SU-DHL-6 (cell line): ENCODE results near the gene PRR5.

Source experiments
- H2AFZ ChIP-seq: fragments of 200-600 bp; sonication (generic); 2 replicates; pipeline ENCODE4 v1.6.1; 2014; ENCODE audit warnings: low read depth, mild to moderate bottlenecking, moderate library complexity, mixed read lengths, antibody characterized with exemption, low read length; ENCODE audit not compliant: severe bottlenecking
- H3F3A ChIP-seq: fragments of 200-600 bp; shearing (Covaris generic); 2 replicates; pipeline ENCODE4 v1.6.0; 2016; ENCODE audit warnings: antibody characterized with exemption, mild to moderate bottlenecking; ENCODE audit not compliant: insufficient read depth
- H3K27ac ChIP-seq: fragments of 200-600 bp; sonication (generic); 2 replicates; pipeline ENCODE4 v1.5.1; 2016; ENCODE audit warnings: low read depth, mild to moderate bottlenecking, low read length, moderate library complexity, mixed read lengths
- H3K27me3 ChIP-seq: fragments of 200-600 bp; sonication (generic), shearing (Covaris generic); 2 replicates; pipeline ENCODE4 v1.6.0; 2014; ENCODE audit warnings: mild to moderate bottlenecking, low read length
- H3K36me3 ChIP-seq: fragments of 200-600 bp; sonication (generic); 2 replicates; pipeline ENCODE4 v1.6.1; 2014; ENCODE audit warnings: mild to moderate bottlenecking, low read length, mixed read lengths
- H3K4me2 ChIP-seq: fragments of 300-600, 200-600 bp; shearing (Covaris generic), sonication (generic); 2 replicates; pipeline ENCODE4 v1.6.0; 2014; ENCODE audit warnings: low read length, low read depth, mild to moderate bottlenecking; ENCODE audit not compliant: poor library complexity, severe bottlenecking
- H3K4me3 ChIP-seq: fragments of 200-600 bp; sonication (generic); 2 replicates; pipeline ENCODE4 v1.5.1; 2014; ENCODE audit warnings: antibody characterized with exemption, low read length, mild to moderate bottlenecking, mixed read lengths; ENCODE audit not compliant: insufficient read depth, poor library complexity, severe bottlenecking
- H3K79me2 ChIP-seq: fragments of 200-600 bp; sonication (generic); 2 replicates; pipeline ENCODE4 v1.6.1; 2014; ENCODE audit warnings: mild to moderate bottlenecking, low read length, moderate library complexity; ENCODE audit not compliant: insufficient read depth
- H3K9ac ChIP-seq: fragments of 200-600 bp; sonication (generic); 2 replicates; pipeline ENCODE4 v1.7.0; 2014; ENCODE audit warnings: mild to moderate bottlenecking, low read length
- H3K9me2 ChIP-seq: fragments of 200-600 bp; sonication (generic); replicated peaks from 2 replicates; pipeline ENCODE4 v1.6.1; 2014; ENCODE audit warnings: low read length; ENCODE audit not compliant: insufficient read depth
- H3K9me3 ChIP-seq: fragments of 200-600 bp; sonication (generic); 2 replicates; pipeline ENCODE4 v1.6.1; 2014; ENCODE audit warnings: low read length, mixed read lengths; ENCODE audit not compliant: insufficient read depth
- H4K20me1 ChIP-seq: fragments of 200-600 bp; sonication (generic); 2 replicates; pipeline ENCODE4 v1.6.1; 2014; ENCODE audit warnings: low read depth, mild to moderate bottlenecking, antibody characterized with exemption, low read length, moderate library complexity, mixed read lengths
- EZH2phosphoT487 ChIP-seq: fragments of 200-600 bp; sonication (generic), shearing (Covaris generic); conservative IDR thresholded peaks from 2 replicates; pipeline ENCODE4 v1.6.1; 2018; ENCODE audit warnings: mild to moderate bottlenecking, antibody characterized with exemption, low read length, moderate library complexity, mixed read lengths
- TF ChIP-seq, protein P1 (sequence below): fragments of 200-600 bp; sonication (generic); IDR thresholded peaks from one replicate; pipeline ENCODE4 v1.5.1; 2017; ENCODE audit warnings: antibody characterized with exemption, mild to moderate bottlenecking, low read length, moderate library complexity; ENCODE audit not compliant: insufficient read depth, poor library complexity, severe bottlenecking

The PRR5 gene

DNA sequence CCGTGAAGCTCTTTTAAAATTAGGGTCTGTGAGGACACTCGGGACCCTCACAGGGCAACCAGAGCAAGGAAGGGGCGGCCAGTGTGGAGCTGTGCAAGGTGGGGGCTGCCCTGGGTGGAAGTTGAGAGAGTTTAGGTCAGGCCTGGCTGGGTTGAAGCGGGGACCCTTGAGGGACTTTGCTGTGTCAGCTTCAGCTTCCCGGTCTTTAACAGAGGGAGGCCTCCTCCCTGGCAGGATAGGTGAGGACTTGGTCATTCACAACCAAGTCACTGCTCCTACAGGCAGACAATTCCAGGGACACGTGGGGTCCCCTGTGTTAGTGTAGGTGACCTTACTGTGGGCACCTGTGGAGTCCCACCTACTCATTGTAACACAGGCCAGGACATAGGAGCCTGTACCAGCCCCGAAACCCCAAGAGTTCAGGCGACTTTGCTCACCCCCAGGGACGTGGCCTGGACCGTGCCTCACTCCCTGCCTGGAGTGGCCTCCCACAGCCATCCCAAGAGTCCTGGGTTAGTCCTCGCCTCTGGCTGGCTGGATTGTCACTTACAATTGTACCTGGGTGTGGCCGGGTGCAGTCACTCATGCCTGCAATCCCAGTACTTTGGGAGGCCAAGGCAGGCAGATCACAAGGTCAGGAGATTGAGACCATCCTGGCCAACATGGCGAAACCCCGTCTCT is 31.6 kb downstream of the PRR5 start:
- H4K20me1 ChIP-seq = no peaks in the 10 kb centered on the region
- no peak overlapping the region for H3K9ac ChIP-seq
- H2AFZ ChIP-seq = no peak overlapping the region
- H3K9me2 ChIP-seq = no peaks in the 10 kb centered on the region
- no peaks in the 10 kb centered on the region for H3K36me3 ChIP-seq
- no peaks in the 10 kb centered on the region for H3K27me3 ChIP-seq
- H3K9me3 ChIP-seq = no peaks in the 10 kb centered on the region
- no peak overlapping the region for H3K27ac ChIP-seq
- H3K79me2 ChIP-seq = no peaks in the 10 kb centered on the region
- no peak overlapping the region for H3K4me3 ChIP-seq
- H3F3A ChIP-seq = no peaks in the 10 kb centered on the region
- no peak overlapping the region for H3K4me2 ChIP-seq
- TF ChIP-seq, protein P1, sequence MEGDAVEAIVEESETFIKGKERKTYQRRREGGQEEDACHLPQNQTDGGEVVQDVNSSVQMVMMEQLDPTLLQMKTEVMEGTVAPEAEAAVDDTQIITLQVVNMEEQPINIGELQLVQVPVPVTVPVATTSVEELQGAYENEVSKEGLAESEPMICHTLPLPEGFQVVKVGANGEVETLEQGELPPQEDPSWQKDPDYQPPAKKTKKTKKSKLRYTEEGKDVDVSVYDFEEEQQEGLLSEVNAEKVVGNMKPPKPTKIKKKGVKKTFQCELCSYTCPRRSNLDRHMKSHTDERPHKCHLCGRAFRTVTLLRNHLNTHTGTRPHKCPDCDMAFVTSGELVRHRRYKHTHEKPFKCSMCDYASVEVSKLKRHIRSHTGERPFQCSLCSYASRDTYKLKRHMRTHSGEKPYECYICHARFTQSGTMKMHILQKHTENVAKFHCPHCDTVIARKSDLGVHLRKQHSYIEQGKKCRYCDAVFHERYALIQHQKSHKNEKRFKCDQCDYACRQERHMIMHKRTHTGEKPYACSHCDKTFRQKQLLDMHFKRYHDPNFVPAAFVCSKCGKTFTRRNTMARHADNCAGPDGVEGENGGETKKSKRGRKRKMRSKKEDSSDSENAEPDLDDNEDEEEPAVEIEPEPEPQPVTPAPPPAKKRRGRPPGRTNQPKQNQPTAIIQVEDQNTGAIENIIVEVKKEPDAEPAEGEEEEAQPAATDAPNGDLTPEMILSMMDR = no peak
- TF ChIP-seq EZH2phosphoT487 = no peak

DNA sequence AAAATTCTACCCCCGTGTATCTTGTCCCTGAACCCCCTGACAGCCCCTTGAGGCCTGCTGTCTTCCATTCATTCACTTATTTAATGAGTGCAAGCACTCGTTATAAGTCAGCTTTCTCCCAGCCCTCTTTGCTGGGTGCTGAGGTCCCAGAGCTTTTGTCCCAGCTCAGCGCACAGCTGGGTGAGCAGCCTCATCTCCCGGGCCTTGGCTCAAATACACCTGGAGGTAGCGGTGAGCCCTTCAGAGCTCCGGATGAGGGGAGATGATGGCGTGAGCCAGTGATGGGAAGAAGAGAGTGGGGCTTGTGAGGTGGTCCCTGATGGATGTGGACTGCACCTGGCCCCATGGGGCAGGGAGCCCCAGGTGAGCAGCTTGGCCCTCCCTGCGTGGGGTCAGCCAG is 32.3 kb downstream of the PRR5 start:
- Histone ChIP-seq H3K9ac (no peak overlapping the region), H3K27me3 (no peaks in the 10 kb centered on the region), H3F3A (no peaks in the 10 kb centered on the region), H3K4me2 (no peak overlapping the region), H3K9me3 (no peaks in the 10 kb centered on the region), H3K79me2 (no peaks in the 10 kb centered on the region), H3K9me2 (no peaks in the 10 kb centered on the region), H2AFZ (no peak overlapping the region), H3K27ac (no peak overlapping the region), H3K36me3 (no peaks in the 10 kb centered on the region), H4K20me1 (no peaks in the 10 kb centered on the region), H3K4me3 (no peak overlapping the region)
- no peak for TF ChIP-seq EZH2phosphoT487
- TF ChIP-seq, protein P1 = no peak

DNA sequence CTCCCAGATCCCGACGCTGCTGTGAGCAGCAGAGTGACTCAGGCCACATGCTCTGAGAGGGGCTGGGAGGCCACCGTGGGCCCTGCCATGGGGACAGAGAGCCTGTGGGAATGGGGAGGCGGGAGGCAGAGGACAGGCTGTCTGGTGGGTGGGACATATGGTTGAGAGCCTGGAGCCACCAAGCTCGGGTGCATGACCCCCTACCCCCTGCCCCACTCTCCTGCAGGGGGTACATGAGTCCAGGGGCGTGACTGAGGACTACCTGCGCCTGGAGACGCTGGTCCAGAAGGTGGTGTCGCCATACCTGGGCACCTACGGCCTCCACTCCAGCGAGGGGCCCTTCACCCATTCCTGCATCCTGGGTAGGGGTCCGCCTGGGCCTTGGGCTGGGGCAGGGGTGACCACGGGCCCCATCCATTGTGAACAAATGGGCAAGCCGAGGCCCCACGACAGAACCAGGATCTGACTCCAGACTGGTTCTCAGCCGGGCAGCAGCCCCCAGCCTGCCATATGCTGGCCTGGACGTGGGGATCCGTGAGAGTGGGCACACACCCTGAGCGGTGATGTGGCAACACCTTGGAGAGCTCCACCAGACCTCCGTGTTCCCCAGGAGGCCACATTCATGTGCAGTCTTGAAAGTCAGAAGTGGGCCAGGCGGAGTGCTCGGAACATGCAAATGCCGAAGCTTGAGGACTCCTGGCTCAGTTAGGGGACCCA is 33.0 kb downstream of the PRR5 start:
- H4K20me1 ChIP-seq = no peaks in the 10 kb centered on the region
- no peak for TF ChIP-seq EZH2phosphoT487
- TF ChIP-seq, protein P1 = no peak
- no peak overlapping the region for H2AFZ ChIP-seq
- no peaks in the 10 kb centered on the region for H3F3A ChIP-seq
- H3K9me2 ChIP-seq = no peaks in the 10 kb centered on the region
- no peaks in the 10 kb centered on the region for H3K27me3 ChIP-seq
- no peak overlapping the region for H3K4me3 ChIP-seq
- no peak overlapping the region for H3K9ac ChIP-seq
- H3K79me2 ChIP-seq = no peaks in the 10 kb centered on the region
- no peak overlapping the region for H3K4me2 ChIP-seq
- H3K36me3 ChIP-seq = no peaks in the 10 kb centered on the region
- H3K9me3 ChIP-seq = no peaks in the 10 kb centered on the region
- H3K27ac ChIP-seq = no peak overlapping the region
